HG03159 (cell line): ENCODE measurements around the gene GMIP.
A peak's percentile ranks its signal among the peaks of the same experiment; 100 is the strongest.
"Not testable (repeated sequence)": the region's sequence is repeated elsewhere in the genome, so short reads cannot be mapped to it uniquely, and the experiment has no call there.

Source experiments
- ATAC-seq: cut with Tn5 transposase; IDR thresholded peaks from one replicate; pipeline ENCODE4 v1.9.1; 2021; ENCODE audit warnings: mild to moderate bottlenecking, moderate library complexity; ENCODE audit not compliant: unreplicated experiment

GMIP gene, protein sequence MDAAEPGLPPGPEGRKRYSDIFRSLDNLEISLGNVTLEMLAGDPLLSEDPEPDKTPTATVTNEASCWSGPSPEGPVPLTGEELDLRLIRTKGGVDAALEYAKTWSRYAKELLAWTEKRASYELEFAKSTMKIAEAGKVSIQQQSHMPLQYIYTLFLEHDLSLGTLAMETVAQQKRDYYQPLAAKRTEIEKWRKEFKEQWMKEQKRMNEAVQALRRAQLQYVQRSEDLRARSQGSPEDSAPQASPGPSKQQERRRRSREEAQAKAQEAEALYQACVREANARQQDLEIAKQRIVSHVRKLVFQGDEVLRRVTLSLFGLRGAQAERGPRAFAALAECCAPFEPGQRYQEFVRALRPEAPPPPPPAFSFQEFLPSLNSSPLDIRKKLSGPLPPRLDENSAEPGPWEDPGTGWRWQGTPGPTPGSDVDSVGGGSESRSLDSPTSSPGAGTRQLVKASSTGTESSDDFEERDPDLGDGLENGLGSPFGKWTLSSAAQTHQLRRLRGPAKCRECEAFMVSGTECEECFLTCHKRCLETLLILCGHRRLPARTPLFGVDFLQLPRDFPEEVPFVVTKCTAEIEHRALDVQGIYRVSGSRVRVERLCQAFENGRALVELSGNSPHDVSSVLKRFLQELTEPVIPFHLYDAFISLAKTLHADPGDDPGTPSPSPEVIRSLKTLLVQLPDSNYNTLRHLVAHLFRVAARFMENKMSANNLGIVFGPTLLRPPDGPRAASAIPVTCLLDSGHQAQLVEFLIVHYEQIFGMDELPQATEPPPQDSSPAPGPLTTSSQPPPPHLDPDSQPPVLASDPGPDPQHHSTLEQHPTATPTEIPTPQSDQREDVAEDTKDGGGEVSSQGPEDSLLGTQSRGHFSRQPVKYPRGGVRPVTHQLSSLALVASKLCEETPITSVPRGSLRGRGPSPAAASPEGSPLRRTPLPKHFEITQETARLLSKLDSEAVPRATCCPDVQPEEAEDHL

DNA sequence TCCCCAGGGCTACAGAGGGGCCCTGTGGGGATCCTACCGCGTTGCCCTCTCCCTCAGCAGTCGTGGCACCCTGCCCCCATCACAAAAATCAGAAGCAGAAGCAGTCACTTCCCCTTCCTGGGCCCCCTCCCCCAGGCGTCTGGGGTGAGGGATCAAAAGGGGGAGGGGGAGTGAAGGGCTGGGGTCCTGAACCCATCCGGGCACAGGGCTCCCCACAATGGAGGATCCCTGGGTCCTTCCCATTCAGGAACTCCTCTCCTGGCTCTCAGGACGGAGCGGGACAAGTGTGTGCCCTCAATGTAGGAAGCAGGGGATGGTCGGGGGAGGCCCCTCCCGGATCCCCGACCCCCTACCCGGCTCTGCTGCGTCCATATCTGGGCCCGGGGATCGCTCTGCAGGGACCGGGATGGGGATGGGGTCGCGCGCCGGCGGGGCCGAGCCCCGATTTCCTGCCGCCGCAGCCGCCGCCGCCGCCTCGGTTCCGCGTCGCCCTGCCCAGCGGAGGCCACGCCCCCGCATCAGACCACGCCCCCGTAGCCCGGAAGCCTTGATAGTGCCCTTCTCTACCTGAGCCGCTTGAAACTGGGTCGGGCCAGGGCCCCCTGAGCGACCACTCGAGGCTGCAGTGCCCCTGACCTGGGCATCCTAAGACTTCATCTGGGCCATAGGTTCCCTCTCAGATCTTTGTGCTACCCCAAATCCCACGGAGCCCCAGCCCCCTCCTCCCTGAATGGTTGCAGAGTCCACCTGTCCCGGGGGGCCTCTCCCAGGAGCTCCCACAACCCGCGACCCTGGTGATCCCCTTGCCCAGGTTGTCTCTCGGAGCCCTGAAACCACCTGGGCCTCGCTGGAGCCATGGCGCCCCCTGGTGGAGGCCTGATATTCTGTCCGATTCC, at the start of gene GMIP:
Gene GMIP (minus strand): TSS at position 500 of the 896 bp plus-strand sequence. CDS start 128 bp downstream, at position 372.
- ATAC-seq, result peak; percentile 73

DNA sequence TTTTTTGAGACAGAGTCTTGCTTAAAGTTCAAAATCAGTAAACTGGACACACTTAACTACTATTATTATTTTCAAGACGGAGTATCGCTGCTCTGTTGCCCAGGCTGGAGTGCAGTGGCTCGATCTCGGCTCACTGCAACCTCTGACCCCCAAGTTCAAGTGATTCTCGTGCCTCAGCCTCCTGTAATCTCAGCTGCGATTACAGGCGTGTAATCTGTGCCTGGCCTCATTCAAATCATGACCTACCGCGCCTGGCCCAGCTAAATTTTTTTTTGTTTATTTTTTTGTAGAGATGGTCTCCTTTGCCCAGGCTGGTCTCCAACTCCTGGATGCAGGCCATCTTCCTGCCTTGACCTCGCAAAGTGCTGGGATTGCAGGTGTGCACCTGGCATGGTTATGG, 48.2 kb upstream of the GMIP start:
- ATAC-seq, result no peak

DNA sequence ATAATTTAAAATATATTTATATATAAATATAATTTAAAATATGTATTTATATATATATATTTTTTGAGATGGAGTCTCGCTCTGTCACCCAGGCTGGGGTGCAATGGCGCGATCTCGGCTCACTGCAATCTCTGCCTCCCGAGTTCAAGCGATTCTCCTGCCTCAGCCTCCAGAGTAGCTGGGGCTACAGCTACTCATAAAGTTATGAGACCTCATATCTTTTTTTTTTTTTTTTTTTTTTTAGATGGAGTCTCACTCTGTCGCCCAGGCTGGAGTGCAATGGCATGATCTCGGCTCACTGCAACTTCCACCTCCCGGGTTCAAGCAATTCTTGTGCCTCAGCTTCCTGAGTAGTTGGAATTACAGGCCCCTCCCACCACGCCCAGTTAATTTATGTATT, 45.6 kb upstream of the GMIP start:
- not testable (repeated sequence) for ATAC-seq

DNA sequence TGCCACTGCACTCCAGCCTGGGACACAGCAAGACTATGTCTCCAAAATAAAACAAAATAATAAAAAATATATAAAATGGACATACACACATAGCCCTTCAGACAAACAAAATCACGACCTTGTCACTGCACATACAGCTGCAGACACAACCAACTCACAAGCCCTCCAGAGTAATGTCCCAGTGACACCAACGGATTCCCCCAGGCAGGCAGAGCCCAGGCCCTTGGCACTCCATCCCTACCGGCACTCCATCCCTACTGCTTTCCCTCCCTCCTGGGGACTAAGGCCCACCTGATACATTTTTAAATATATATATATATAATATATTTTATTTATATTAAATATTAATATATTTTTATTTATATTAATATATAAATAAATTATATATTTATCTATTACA, 43.6 kb upstream of the GMIP start:
- no peak for ATAC-seq

DNA sequence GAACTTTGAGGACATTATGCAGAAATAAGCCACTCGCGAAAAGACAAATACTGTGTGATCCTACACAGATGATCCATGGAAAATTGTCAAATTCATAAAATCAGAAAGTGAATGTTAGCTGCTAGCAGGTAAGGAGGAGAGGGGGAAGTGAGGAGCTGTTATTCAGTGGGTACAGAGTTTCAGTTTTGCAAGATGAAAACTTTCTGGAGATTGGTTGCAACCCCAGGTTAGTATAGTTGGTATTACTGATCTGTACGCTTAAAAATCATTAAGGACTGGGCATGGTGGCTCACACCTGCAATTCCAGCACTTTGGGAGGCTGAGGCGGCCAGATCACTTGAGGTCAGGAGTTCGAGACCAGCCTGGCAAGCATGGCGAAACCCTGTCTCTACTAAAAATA, 43.1 kb upstream of the GMIP start:
- ATAC-seq, result no peak

DNA sequence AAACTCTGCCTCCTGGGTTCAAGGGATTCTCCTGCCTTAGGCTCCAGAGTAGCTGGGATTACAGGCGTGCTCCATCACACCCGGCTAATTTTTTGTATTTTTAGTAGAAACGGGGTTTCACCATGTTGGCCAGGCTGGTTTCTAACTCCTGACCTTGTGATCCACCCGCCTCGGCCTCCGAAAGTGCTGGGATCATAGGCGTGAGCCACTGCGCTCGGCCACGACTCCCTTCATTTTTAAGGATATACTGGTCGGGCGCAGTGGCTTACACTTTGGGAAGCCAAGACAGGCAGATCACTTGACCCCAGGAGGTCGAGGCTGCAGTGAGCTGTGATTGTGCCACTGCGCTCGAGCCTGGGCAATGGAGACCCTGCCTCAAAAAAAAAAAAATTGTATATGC, 42.7 kb upstream of the GMIP start:
- ATAC-seq, result not testable (repeated sequence)

DNA sequence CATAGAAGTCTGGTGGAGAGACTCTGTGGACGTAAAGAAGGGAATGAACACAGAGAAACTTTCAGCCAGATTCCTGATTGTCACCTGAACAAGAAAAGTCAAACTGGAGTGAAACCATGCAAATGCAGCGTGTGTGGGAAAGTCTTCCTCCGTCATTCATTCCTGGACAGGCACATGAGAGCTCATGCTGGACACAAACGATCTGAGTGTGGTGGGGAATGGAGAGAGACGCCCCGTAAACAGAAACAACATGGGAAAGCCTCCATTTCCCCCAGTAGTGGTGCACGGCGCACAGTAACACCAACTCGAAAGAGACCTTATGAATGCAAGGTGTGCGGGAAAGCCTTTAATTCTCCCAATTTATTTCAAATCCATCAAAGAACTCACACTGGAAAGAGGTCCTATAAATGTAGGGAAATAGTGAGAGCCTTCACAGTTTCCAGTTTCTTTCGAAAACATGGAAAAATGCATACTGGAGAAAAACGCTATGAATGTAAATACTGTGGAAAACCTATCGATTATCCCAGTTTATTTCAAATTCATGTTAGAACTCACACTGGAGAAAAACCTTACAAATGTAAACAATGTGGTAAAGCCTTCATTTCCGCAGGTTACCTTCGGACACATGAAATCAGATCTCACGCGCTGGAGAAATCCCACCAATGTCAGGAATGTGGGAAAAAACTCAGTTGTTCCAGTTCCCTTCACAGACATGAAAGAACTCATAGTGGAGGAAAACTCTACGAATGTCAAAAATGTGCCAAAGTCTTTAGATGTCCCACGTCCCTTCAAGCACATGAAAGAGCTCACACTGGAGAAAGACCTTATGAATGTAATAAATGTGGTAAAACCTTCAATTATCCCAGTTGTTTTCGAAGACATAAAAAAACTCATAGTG, 36.0 kb upstream of the GMIP start:
- no peak for ATAC-seq

DNA sequence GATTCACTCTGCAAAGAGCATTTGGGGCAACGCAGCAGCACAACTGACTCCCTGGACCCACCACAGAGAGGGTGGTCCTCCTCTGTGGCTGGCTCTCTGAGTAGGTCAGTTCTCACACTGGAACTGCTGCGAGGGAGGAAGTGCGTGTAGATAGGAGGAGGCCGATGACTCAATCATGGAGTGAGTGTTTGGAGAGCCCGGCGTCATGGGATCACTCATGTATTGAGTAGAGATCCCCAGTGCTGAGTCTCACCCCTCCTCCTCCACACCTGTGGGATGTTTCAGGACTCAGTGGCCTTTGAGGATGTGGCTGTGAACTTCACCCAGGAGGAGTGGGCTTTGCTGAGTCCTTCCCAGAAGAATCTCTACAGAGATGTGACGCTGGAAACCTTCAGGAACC, 34.1 kb upstream of the GMIP start:
- ATAC-seq, result no peak

DNA sequence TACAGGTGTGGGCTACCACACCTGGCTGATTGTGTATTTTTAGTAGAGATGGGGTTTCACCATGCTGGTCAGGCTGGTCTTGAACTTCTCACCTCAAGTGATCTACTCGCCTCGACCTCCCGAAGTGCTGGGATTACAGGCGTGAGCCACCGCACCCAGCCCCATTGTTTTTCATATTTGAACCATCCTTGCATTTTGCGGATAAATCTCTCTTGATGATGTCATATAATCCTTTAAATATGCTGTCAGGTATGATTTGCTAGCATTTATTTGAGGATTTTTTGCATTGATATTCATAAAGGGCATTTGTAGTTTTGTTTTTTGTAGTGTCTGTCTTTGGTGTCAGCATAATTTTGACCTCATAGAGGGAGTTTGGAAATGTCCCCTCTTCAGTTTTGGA, 30.9 kb upstream of the GMIP start:
- ATAC-seq, result no peak

DNA sequence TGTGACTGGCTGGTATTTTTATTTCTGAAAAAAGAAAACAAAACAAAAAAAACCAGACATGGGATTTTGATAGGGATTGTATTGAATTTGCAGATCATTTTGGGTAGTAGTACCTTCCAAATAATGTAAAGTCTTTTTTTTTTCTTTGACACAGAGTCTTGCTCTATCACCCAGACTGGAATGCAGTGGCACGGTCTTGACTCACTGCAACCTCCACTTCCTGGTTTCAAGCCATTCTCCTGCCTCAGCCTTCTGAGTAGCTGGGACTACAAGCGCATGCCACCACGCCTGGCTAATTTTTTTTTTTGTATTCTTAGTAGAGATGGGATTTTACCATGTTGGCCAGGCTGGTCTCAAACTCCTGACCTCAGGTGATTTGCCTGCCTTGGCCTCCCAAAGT, 29.4 kb upstream of the GMIP start:
- ATAC-seq, result no peak

DNA sequence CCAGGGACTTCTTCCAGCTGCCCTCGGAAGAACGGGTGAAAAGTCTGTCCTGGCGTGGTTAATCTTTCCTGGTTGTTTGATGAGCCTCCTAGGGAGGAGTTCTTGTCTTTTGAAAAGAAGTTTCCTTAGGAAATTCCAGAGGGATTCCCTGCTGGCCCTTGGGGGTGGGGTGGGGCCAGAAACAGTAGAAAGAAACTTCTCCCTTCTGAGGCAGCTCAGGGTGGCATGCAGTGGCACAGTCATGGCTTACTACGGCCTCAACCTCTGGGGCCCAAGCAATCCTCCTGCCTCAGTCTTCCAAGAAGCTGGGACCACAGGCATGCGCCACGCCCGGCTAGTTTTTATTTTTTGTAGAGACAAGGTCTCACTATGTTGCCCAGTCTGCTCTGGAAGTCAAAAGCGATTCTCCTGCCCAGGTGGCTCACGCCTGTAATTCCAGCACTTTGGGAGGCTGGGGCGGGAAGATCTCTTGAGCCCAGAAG, 26.7 kb upstream of the GMIP start:
- no peak for ATAC-seq

DNA sequence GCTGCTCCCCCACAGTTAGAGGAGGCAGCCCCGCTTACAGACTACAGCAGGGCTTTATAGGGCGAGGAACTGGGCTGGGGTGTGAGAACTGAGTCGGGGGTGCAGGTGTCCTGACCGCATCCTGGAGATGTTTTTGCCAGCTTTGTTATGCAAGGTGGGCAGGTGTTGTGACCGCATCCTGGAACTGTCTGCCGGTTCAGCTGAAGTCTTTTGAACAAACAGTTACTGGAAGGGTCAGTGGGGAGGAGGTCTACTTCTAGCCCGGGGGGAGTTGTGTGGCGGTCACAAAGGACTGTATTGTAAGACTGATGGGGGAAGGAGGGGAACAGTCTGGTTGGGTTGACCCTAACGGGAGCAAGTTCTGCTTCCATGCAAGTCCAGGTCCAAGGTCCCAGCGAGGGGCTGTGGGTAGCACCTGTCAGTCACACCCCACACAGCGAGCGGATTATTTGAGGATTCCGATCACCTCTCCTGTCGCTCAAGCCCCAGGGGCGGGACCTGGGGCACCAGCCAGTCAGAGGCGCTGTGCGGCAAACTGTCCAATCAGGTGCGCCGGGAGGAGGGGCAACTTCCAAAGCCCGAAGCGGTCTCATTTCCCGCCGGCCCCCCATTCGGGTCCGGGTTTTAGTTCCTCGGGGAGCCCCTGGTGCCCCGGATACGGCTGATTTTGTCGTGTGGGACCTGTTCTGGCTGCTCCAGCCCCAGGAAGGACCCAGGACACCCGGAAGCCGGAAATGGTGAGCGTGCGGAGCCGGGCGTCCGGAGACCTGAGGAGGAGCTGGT, 25.0 kb upstream of the GMIP start, which contains the start of gene ZNF101:
Gene ZNF101 (plus strand): TSS at position 610 of the 783 bp plus-strand sequence. CDS start 125 bp downstream, at position 735.
- ATAC-seq, result peak; percentile 69

DNA sequence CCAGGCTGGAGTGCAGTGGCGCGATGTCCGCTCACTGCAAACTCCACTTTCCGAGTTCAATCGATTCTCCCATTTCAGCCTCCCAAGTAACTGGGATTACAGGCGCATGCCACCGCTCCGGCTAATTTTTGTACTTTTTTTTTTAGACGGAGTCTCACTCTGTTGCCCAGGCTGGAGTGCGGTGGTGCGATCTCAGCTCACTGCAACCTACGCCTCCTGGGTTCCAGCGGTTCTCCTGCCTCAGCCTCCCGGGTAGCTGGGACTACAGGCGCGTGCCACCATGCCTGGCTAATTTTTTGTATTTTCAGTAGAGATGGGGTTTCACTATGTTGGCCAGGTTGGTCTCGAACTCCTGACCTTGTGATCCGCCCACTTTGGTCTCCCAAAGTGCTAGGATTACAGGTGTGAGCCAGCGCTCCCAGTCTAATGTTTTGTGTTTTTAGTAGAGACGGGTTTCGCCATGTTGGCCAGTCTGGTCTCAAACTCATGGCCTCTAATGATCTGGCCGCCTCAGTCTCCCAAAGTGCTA, 22.0 kb upstream of the GMIP start:
- not testable (repeated sequence) for ATAC-seq

DNA sequence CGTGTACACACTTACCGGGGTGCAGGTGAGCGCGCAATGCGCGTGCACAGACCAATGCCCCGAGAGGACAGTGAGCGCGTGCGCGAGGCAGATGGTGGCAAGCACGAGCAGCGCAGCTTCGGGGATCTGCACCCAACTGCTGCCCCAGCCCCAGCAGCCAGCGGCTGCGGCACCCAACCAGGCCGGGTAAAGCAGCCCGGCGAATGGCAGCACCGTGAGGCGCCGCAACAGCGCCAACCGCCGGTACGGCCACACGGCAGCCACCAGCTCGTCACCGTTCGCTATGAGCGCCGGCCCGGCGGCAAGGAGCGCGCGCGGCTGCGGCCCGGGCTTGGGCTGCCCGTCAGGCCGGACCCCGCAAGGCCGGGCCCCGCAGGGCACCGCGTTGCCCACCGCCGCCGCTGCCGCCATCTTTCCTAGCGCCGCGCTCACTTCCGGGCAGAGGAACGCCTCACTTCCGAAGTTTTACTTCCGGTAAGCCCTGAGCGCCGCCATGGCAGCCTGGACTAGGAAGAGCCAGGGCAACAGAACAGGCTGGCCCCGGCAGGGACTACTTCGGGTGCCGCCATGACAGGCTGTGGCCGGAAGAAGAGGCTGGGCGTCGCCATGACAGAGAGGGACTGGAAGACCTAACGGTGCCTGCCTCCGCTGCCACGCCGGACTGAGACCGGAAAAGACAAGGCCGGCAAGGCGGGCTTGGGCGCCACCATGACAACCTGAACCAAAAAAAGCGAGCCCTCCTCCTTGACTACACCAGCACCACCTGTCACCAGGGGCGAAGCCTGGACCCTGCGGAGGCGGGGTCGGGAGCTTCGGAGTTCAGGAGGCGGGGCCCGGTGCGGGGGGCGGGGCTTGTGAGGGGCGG, 20.0 kb upstream of the GMIP start, which contains the start of gene ATP13A1:
Gene ATP13A1 (minus strand): TSS at position 421 of the 865 bp plus-strand sequence. CDS start 10 bp downstream, at position 411.
- ATAC-seq, result peak; percentile 61

DNA sequence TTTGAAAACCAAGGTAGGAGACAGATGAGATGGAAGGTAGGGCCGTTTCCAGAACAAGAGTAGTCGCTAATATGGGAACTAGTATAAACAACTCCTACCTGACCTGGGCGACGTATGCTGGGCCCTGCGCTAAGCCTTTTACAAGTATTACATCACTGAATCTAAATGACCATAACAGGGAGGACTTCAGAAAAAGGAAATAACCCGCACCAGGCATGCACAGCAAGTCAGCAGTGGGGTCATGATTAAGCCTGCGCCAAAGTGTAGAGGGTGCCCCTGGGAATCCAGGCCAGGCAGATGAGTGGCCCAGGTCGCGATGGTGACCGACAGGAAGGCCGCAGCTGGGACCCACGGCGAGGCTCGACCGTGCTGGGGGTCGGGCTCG, 19.4 kb upstream of the GMIP start:
- no peak for ATAC-seq

DNA sequence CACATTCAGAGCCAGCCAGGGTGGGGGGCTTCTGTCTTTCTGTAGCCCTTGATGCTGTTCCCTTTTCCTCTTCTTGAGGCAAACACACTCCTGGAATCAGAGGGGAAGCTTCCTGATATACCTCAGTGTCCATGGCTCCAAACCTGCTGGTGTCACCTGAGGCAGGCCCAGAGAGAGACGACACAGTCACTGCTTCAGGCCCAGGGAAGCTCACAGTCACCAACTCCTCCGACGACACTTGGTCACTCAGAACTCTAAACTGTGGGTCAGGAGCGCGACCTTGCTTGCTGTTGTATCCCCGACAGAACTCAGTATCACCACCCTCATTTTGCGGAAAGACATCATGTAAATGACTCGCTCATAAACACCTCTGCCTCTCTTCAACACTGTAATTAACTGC, 18.9 kb upstream of the GMIP start:
- ATAC-seq, result no peak

DNA sequence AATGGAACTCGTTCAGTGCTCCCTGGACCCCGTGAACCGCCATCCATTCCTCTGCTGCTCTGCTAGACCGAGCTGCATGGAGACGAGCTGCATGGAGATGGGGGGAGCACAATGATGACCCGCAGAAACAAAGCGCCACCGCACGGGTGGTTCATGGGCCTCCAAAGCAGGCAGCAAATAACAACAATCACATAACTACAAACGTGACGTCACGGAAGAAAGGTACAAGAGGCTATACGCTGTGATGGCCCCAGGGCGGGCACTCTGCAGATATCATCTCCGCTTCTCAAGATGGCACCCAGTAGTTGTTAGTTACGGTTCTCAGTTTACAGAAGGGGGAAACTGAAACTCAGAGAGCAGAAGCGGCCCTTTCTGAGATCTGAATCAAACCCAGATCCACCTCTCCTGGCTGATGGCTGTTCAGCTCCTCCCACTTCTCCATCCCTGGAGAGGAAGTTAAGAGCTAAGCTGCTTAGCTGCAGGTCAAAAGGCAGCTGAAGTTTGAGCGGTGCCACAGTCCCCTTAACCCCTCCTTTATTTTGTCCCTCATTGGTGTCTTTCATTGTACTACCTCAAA, 18.3 kb upstream of the GMIP start:
- ATAC-seq, result peak; percentile 44
